ENCODE results near the gene SH2D2A.
"Not testable (repeated sequence)": the region's sequence is repeated elsewhere in the genome, so short reads cannot be mapped to it uniquely, and the experiment has no call there.

SH2D2A gene

GRCh38 chr1:156767101-156767878, 49.4 kb downstream of the SH2D2A start, which contains the start of gene PRCC:
TSS of gene PRCC (plus strand) at chr1:156767535. CDS start at chr1:156767772, 237 bp downstream.
- H3K27me3 ChIP-seq (ENCODE audit: insufficient read depth, insufficient read length): no peaks in the 10 kb centered on the region
- H3K9me3 ChIP-seq (ENCODE audit: insufficient read depth, low read length): no peaks in the 10 kb centered on the region
- DNase-seq (ENCODE audit: low read depth, low spot score): peak; percentile 100
- peaks cover 7% of the 10 kb centered on the region for H3K4me1 ChIP-seq (ENCODE audit: insufficient read depth, insufficient read length)
- no peak for TF ChIP-seq SUZ12 (IDR thresholded peaks at IDR 0.05; ENCODE audit: extremely low read depth, insufficient read depth, insufficient read length)
- TF ChIP-seq YY1 (IDR thresholded peaks at IDR 0.05; ENCODE audit: insufficient read depth, insufficient read length): peak; percentile 90
- no peak for TF ChIP-seq ZNF274 (IDR thresholded peaks at IDR 0.05; ENCODE audit: low read depth, low read length)
- H3K9ac ChIP-seq (ENCODE audit: insufficient read length, low read depth): peak within 1 kb of the TSS; percentile 98
- H3K4me3 ChIP-seq (ENCODE audit: insufficient read length, low read depth): peak within 1 kb of the TSS; percentile 96
- peaks cover 36% of the 10 kb centered on the region for H3K36me3 ChIP-seq (ENCODE audit: insufficient read depth, insufficient read length, low read length)

- DNase-seq (ENCODE audit: low read depth, low spot score): no peak
- peak overlapping the region; percentile 50 for H3K4me3 ChIP-seq (ENCODE audit: insufficient read length, low read depth)
Measured at GRCh38 chr1:156766298-156767100, 50.1 kb downstream of the SH2D2A start.

GRCh38 chr1:156765666-156766065, 51.0 kb downstream of the SH2D2A start:
- no peaks in the 10 kb centered on the region for H3K27me3 ChIP-seq (ENCODE audit: insufficient read depth, insufficient read length)
- H3K9me3 ChIP-seq (ENCODE audit: insufficient read depth, low read length): no peaks in the 10 kb centered on the region
- no peak for TF ChIP-seq SUZ12 (IDR thresholded peaks at IDR 0.05; ENCODE audit: extremely low read depth, insufficient read depth, insufficient read length)
- no peak for TF ChIP-seq YY1 (IDR thresholded peaks at IDR 0.05; ENCODE audit: insufficient read depth, insufficient read length)
- no peak for TF ChIP-seq ZNF274 (IDR thresholded peaks at IDR 0.05; ENCODE audit: low read depth, low read length)
- H3K4me1 ChIP-seq (ENCODE audit: insufficient read depth, insufficient read length): peaks cover 7% of the 10 kb centered on the region
- peaks cover 20% of the 10 kb centered on the region for H3K36me3 ChIP-seq (ENCODE audit: insufficient read depth, insufficient read length, low read length)
- H3K4me3 ChIP-seq (ENCODE audit: insufficient read length, low read depth): no peak overlapping the region
- DNase-seq (ENCODE audit: low read depth, low spot score): no peak
- H3K9ac ChIP-seq (ENCODE audit: insufficient read length, low read depth): no peak overlapping the region

More at GRCh38 chr1:156766298-156767100, 50.1 kb downstream of the SH2D2A start:
- TF ChIP-seq YY1 (IDR thresholded peaks at IDR 0.05; ENCODE audit: insufficient read depth, insufficient read length) (no peak), ZNF274 (IDR thresholded peaks at IDR 0.05; ENCODE audit: low read depth, low read length) (no peak), SUZ12 (IDR thresholded peaks at IDR 0.05; ENCODE audit: extremely low read depth, insufficient read depth, insufficient read length) (no peak)
- H3K36me3 ChIP-seq (ENCODE audit: insufficient read depth, insufficient read length, low read length): peaks cover 29% of the 10 kb centered on the region
- H3K4me1 ChIP-seq (ENCODE audit: insufficient read depth, insufficient read length): peaks cover 7% of the 10 kb centered on the region
- no peaks in the 10 kb centered on the region for H3K9me3 ChIP-seq (ENCODE audit: insufficient read depth, low read length)
- no peaks in the 10 kb centered on the region for H3K27me3 ChIP-seq (ENCODE audit: insufficient read depth, insufficient read length)
- peak overlapping the region; percentile 76 for H3K9ac ChIP-seq (ENCODE audit: insufficient read length, low read depth)

- H3K4me3 ChIP-seq (ENCODE audit: insufficient read length, low read depth); DNase-seq (ENCODE audit: low read depth, low spot score); H3K9me3 ChIP-seq (ENCODE audit: insufficient read depth, low read length); H3K4me1 ChIP-seq (ENCODE audit: insufficient read depth, insufficient read length); H3K9ac ChIP-seq (ENCODE audit: insufficient read length, low read depth); H3K27me3 ChIP-seq (ENCODE audit: insufficient read depth, insufficient read length): not testable (repeated sequence)
- H3K36me3 ChIP-seq (ENCODE audit: insufficient read depth, insufficient read length, low read length): peaks cover 15% of the 10 kb centered on the region
Measured at GRCh38 chr1:156765136-156765535, 51.5 kb downstream of the SH2D2A start.

GRCh38 chr1:156760796-156761104, 55.9 kb downstream of the SH2D2A start:
- TF ChIP-seq ZNF274 (IDR thresholded peaks at IDR 0.05; ENCODE audit: low read depth, low read length) (no peak), YY1 (IDR thresholded peaks at IDR 0.05; ENCODE audit: insufficient read depth, insufficient read length) (no peak), SUZ12 (IDR thresholded peaks at IDR 0.05; ENCODE audit: extremely low read depth, insufficient read depth, insufficient read length) (no peak)
- H3K9ac ChIP-seq (ENCODE audit: insufficient read length, low read depth): no peak overlapping the region
- no peaks in the 10 kb centered on the region for H3K27me3 ChIP-seq (ENCODE audit: insufficient read depth, insufficient read length)
- DNase-seq (ENCODE audit: low read depth, low spot score): no peak
- H3K9me3 ChIP-seq (ENCODE audit: insufficient read depth, low read length): no peaks in the 10 kb centered on the region
- H3K36me3 ChIP-seq (ENCODE audit: insufficient read depth, insufficient read length, low read length): no peaks in the 10 kb centered on the region
- no peaks in the 10 kb centered on the region for H3K4me1 ChIP-seq (ENCODE audit: insufficient read depth, insufficient read length)
- H3K4me3 ChIP-seq (ENCODE audit: insufficient read length, low read depth): no peak overlapping the region

GRCh38 chr1:156760092-156760795, 56.4 kb downstream of the SH2D2A start:
- H3K4me1 ChIP-seq (ENCODE audit: insufficient read depth, insufficient read length): no peaks in the 10 kb centered on the region
- no peaks in the 10 kb centered on the region for H3K36me3 ChIP-seq (ENCODE audit: insufficient read depth, insufficient read length, low read length)
- no peaks in the 10 kb centered on the region for H3K9me3 ChIP-seq (ENCODE audit: insufficient read depth, low read length)
- no peaks in the 10 kb centered on the region for H3K27me3 ChIP-seq (ENCODE audit: insufficient read depth, insufficient read length)
- H3K4me3 ChIP-seq (ENCODE audit: insufficient read length, low read depth): no peak overlapping the region
- H3K9ac ChIP-seq (ENCODE audit: insufficient read length, low read depth): no peak overlapping the region
- TF ChIP-seq SUZ12 (IDR thresholded peaks at IDR 0.05; ENCODE audit: extremely low read depth, insufficient read depth, insufficient read length) (no peak), YY1 (IDR thresholded peaks at IDR 0.05; ENCODE audit: insufficient read depth, insufficient read length) (no peak), ZNF274 (IDR thresholded peaks at IDR 0.05; ENCODE audit: low read depth, low read length) (no peak)
- DNase-seq (ENCODE audit: low read depth, low spot score): no peak

- not testable (repeated sequence) for DNase-seq (ENCODE audit: low read depth, low spot score); H3K9ac ChIP-seq (ENCODE audit: insufficient read length, low read depth); H3K9me3 ChIP-seq (ENCODE audit: insufficient read depth, low read length); H3K4me3 ChIP-seq (ENCODE audit: insufficient read length, low read depth); H3K27me3 ChIP-seq (ENCODE audit: insufficient read depth, insufficient read length); H3K4me1 ChIP-seq (ENCODE audit: insufficient read depth, insufficient read length); H3K36me3 ChIP-seq (ENCODE audit: insufficient read depth, insufficient read length, low read length)
Measured at GRCh38 chr1:156757572-156758253, 58.9 kb downstream of the SH2D2A start.

All from NT2/D1 (cell line).